H1 (cell line): ENCODE data around the gene MUS81. TPM values are rescaled to one million over a fixed set of nuclear protein-coding genes. Genes with fewer than 3 reads are reported as not detected.
A peak's percentile ranks its signal among the peaks of the same experiment; 100 is the strongest.

Experiments used
- ASH2L ChIP-seq: fragments of 200-600, 300-600 bp; sonication (generic); IDR thresholded peaks from one replicate; pipeline ENCODE4 v1.7.1; 2017; ENCODE audit warnings: low read length
- BCL11A ChIP-seq, 2 experiments: IDR thresholded peaks; one replicate each; pipeline ENCODE4 v1.6.1; 2011; ENCODE audit warnings: low read depth in 2 of 2, low read length in 2 of 2, mild to moderate bottlenecking in 2 of 2
- CBX5 ChIP-seq: fragments of 300-800, 300-1000 bp; sonication (generic); IDR thresholded peaks from 2 replicates; pipeline ENCODE4 v1.7.1; 2016; ENCODE audit warnings: antibody characterized with exemption, low read length, low read depth
- CEBPB ChIP-seq: IDR thresholded peaks from 2 replicates; pipeline ENCODE4 v1.6.1; 2012; ENCODE audit warnings: low read depth, low read length
- PHF8 ChIP-seq: fragments of 200-600 bp; sonication (generic); conservative IDR thresholded peaks from 2 replicates; pipeline ENCODE4 v1.7.1; 2012; ENCODE audit warnings: low read depth, mild to moderate bottlenecking, inconsistent platforms, low read length, moderate library complexity
- POU5F1 ChIP-seq: IDR thresholded peaks from 2 replicates; pipeline ENCODE4 v1.6.1; 2011; ENCODE audit warnings: low read depth, mild to moderate bottlenecking, low read length, moderate library complexity
- TAF1 ChIP-seq: IDR thresholded peaks from 2 replicates; pipeline ENCODE4 v1.6.1; 2011; ENCODE audit warnings: mild to moderate bottlenecking, low read depth, low read length
- TEAD4 ChIP-seq: IDR thresholded peaks from 2 replicates; pipeline ENCODE4 v1.6.1; 2012; ENCODE audit warnings: low read depth, low read length, inconsistent platforms, mixed read lengths
- polyA plus RNA-seq, 7 experiments: library from polyadenylated mRNA; depleted of rRNA in 3 of 7; stranded (reverse) in 5 of 7; unstranded in 2 of 7; fragments of >200 nt in 5 of 7; fragments of 200-250 nt in 2 of 7; gene quantifications; 1 replicate in 5 of 7; 2 replicates in 1 of 7; 4 replicates in 1 of 7; pipeline versions ENCODE4 v1.2.1 to v1.2.3, GENCODE V29; 2011 to 2013; ENCODE audit warnings: missing spikeins in 2 of 7, mixed read lengths in 2 of 7
- total RNA-seq: library from RNA; stranded (reverse); fragmentation: NEBNext Ultra II Directional; extraction: Animal tissue kit (Norgen Biotek cat#: 25700); gene quantifications from 2 replicates; pipeline ENCODE4 v1.2.1, GENCODE V29; 2021
- TF ChIP-seq, protein P1 (sequence below): IDR thresholded peaks from 2 replicates; pipeline ENCODE4 v1.6.1; 2012; ENCODE audit warnings: inconsistent platforms
- TF ChIP-seq, protein P2 (sequence below): IDR thresholded peaks from 2 replicates; pipeline ENCODE4 v1.6.1; 2012; ENCODE audit warnings: inconsistent platforms
- TF ChIP-seq, protein P3 (sequence below): IDR thresholded peaks from 2 replicates; pipeline ENCODE4 v1.6.1; 2012; ENCODE audit warnings: low read length, inconsistent platforms

Gene MUS81
- total and polyA plus RNA-seq, 2 of the 8 experiments (the other 6 are each of a cell fraction or from before 2014, with no cell fraction given) = 30.2 to 31.5 TPM

DNA sequence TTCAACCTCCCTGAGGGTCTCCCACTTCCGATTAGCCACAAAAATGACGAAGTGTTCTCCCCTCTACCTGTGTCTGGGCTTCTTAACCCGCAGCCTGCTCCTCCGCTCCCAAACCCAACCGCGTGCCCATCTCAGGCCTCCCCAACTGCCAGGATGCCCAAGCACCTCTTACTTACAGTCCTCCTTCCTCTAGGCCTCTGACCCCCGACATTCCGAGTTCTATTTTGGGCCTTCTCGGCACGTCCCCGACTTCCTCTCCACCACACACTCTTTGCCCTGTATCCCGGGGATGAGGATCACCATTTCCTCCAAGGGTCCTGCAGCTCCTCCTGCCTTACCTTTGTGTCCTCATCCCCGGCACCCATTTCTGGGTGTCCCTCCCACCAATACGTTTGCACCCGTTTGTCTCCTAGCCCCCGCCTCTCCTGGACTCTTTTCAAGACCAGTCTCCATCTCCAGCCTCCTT, 388 bp upstream of the MUS81 start (continued):
- TF ChIP-seq BCL11A (IDR thresholded peaks at IDR 0.05; ENCODE audit: low read depth in 2 of 2, low read length in 2 of 2) (no peak), CBX5 (no peak), PHF8 (no peak; the same call in none of the 2 replicates), CEBPB (no peak), TEAD4 (no peak), TAF1 (no peak), ASH2L (no peak), POU5F1 (no peak)
- TF ChIP-seq, protein P1, sequence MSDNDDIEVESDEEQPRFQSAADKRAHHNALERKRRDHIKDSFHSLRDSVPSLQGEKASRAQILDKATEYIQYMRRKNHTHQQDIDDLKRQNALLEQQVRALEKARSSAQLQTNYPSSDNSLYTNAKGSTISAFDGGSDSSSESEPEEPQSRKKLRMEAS = peak; percentile 6; the same call in 1 of the 2 replicates
- TF ChIP-seq, protein P2, sequence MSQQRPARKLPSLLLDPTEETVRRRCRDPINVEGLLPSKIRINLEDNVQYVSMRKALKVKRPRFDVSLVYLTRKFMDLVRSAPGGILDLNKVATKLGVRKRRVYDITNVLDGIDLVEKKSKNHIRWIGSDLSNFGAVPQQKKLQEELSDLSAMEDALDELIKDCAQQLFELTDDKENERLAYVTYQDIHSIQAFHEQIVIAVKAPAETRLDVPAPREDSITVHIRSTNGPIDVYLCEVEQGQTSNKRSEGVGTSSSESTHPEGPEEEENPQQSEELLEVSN = no peak
- TF ChIP-seq, protein P3, sequence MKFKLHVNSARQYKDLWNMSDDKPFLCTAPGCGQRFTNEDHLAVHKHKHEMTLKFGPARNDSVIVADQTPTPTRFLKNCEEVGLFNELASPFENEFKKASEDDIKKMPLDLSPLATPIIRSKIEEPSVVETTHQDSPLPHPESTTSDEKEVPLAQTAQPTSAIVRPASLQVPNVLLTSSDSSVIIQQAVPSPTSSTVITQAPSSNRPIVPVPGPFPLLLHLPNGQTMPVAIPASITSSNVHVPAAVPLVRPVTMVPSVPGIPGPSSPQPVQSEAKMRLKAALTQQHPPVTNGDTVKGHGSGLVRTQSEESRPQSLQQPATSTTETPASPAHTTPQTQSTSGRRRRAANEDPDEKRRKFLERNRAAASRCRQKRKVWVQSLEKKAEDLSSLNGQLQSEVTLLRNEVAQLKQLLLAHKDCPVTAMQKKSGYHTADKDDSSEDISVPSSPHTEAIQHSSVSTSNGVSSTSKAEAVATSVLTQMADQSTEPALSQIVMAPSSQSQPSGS = no peak; the same call in 1 of the 2 replicates
